Measurements from ENCODE around the gene ADAD2.

- TF ChIP-seq JUND (IDR thresholded peaks at IDR 0.05) (no peak), NR2F2 (IDR thresholded peaks at IDR 0.05) (no peak), RAD21 (IDR thresholded peaks at IDR 0.05) (no peak), CTCF (IDR thresholded peaks at IDR 0.05; ENCODE audit: low read depth, low read length, missing input control) (no peak), MAX (IDR thresholded peaks at IDR 0.05) (no peak), YY1 (IDR thresholded peaks at IDR 0.05) (no peak), GABPA (IDR thresholded peaks at IDR 0.05 in 1 of 2, conservative IDR thresholded peaks at IDR 0.05 in 1 of 2) (no peak), ATF3 (IDR thresholded peaks at IDR 0.05) (no peak), TAF1 (conservative IDR thresholded peaks at IDR 0.05) (no peak), ZBTB33 (IDR thresholded peaks at IDR 0.05) (no peak), EGR1 (IDR thresholded peaks at IDR 0.05; ENCODE audit: low read depth in 2 of 2) (no peak), HNF4G (IDR thresholded peaks at IDR 0.05) (no peak), HNF4A (conservative IDR thresholded peaks at IDR 0.05) (no peak), REST (IDR thresholded peaks at IDR 0.05) (no peak)
Observed at GRCh38 chr16:84218176-84218823, 27.3 kb downstream of the ADAD2 start.

Measured in liver (tissue), 3 donors.